Brain pericyte (primary cell): ENCODE data around the gene MFAP2.
A peak's percentile ranks its signal among the peaks of the same experiment; 100 is the strongest.

Experiments used
- DNase-seq: peaks from one replicate; pipeline ENCODE4 v3.0.0-alpha.2; 2012; ENCODE audit warnings: low read depth, low spot score

The MFAP2 gene

DNA sequence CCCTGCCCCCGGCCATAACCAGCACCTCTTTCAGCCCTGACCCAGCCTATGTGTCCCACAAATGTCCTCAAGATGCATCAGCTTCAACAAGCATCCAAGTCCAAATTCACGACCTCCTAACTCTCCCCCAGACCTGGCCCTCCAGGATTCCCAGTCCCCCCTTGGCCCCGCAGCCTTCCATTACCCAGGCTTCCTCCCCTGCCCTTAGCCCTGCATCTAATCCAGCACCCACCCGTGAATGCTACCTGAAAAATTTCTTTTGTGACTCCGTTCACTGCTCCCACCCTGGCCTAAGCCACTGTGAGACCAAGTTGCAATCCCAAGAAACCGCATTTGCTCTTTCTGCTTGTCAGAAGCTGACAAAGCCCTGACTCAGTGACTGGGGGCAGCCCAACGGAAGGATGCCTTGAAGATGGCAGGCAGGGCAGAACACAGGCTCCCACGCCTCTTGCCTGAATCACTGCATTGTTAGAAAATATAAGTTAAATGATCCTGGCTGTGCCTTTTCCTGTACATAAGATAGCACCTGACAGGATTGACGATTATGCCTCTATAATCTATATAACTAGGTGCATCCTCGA is 939 bp upstream of the MFAP2 start:
- DNase-seq = no peak

DNA sequence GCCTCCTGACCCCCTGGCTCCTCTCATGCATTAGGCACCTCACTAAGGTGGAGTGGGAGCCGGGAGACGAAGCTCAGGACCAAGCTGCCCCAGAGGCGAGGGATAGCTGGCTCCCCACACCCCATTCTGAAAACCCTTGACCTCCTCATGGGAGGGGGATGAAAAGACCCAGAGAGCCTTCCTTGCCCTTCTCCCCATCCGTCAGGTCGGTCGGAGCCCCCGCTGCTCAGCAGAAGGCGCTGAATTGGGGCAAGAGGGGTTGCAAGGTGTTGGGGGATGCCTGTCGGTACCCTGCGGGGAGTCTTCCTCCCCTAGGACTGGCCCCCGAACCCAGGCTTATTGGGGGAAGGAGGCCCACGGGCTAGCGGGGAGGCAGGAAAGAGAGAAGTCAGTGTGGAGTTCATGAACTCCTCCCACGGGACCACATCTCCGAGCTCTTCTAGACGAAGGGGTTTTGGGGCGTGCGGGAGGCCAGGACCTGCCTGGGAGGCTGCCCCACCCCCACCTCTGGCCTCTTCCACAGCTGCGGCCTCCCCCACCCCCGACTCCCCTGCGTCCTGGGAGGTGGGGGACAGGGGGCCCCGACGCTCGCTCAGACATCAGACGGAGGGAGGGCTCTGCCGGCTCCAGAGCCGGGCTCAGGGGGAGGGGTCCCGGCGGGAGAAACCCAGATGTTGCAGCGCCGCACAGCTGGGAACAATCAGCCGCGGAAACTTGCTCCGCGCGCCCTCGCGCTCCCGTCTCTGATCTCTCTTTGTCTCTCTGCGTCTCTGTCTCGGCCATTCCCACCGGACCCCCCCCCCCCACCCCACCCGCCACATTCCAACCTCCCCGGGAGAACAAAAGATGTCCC is 719 bp downstream of the MFAP2 start:
- DNase-seq = no peak

GRCh38 chr1:16978567-16979474 is 1.6 kb downstream of the MFAP2 start:
- peak; percentile 64 for DNase-seq

- no peak for DNase-seq
These were observed 2.3 kb downstream of the MFAP2 start for GRCh38 chr1:16978139-16978538.

DNA sequence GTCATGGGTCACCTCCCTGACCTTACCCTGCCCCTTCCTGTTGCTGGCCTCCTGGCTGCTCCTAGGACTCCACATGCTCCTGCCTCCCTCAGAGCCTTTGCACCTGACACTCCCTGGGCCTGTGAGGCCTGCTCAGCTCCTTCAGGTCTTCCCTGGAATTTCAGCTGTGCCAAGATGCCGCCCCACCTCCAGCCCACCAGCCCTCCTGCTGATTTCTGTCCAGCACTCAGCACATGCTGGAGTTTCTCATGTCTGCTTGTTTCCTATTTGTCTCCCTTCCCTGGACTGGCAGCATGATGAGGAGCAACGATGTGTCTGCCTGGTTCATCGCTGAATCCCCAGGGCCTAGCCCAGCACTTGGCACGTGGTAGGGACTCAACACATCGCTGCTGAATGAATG is 3.0 kb downstream of the MFAP2 start:
- no peak for DNase-seq

GRCh38 chr1:16976966-16977365 is 3.5 kb downstream of the MFAP2 start:
- DNase-seq = no peak

GRCh38 chr1:16975838-16976237 is 4.6 kb downstream of the MFAP2 start:
- DNase-seq = no peak

DNA sequence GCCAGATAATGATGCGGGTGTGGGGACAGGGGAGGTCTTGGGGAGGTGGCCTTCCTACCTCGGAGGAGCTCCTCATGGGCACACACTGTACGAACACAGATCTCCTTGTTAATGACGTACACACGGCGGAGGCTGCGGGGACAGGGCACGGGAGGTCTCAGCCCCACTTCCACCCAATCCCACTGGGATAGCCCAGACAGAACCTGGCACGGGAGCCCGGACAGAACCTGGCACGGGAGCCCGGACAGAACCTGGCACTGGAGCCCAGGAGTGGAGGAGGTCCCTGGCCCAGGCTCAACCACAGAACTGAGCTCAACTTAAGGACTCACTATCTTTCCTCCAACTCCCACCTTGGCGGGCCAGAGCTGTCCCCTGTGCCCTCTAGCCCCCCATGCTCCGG is 5.2 kb downstream of the MFAP2 start:
- no peak for DNase-seq

- DNase-seq = no peak
These were observed 7.2 kb downstream of the MFAP2 start for GRCh38 chr1:16973215-16973614.

DNA sequence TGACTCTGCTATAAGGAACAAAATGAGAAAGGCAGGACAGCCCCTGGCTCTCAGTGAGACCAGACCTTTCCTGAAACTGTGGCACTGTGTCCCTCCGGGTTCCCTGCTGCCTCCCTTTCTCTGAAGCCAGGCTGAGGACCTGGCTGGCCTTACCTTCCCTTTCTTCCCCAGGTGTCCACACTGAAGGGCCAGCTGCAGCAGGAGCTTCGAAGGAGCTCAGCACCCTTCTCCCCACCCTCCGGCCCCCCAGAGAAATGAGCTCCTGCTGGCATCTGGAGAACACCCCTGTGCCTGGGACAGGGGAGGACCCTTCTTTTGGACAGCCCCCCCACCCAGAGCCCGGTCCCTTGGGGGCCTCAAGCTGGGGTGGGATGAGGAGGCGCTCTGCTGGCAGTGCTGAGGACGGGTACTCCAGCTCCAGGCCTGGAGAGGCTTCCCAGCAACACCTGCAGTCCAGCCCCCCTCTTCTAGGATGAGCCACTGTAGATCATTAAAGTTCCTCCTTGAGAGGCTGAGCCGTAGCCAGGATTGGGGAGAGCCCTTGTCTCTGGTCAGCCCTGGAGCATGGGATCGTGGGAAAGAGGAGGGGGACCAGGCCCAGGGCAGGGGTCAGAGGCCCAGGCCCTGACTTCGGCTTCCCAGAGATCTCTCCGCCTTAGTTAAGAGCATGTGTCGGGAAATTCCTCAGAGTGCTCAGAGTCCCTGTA is 8.1 kb downstream of the MFAP2 start:
- DNase-seq = no peak

GRCh38 chr1:16971341-16972188 is 8.9 kb downstream of the MFAP2 start:
- no peak for DNase-seq

DNA sequence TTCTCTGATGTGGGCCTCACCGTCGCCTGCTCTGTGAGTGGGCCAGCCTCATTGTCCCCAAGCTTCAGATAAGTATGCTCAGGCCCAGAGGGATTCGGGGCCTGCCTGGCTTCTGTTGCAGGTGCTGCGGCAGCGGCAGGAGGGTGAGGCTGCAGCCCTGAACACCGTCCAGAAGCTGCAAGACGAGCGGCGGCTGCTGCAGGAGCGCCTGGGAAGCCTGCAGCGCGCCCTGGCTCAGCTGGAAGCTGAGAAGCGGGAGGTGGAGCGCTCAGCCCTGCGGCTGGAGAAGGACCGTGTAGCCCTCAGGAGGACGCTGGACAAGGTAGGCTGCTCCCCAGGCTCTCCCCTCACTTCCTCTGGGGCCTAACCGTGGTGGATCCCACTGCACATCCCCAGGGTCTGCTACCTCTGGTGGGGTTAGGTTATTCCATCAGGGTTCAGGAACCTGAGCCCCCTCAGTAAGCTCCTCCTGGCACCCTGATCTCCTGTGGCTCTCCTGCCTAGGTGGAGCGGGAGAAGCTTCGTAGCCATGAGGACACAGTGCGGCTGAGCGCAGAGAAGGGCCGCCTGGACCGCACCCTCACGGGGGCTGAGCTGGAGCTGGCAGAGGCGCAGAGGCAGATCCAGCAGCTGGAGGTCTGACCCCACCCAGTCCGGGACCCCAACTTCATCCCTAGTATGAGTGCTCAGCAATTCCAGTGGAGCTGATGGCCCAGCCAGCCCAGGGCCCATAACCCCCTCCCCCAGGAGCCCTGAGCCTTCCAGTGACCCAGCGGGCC is 10.1 kb downstream of the MFAP2 start:
- no peak for DNase-seq

DNA sequence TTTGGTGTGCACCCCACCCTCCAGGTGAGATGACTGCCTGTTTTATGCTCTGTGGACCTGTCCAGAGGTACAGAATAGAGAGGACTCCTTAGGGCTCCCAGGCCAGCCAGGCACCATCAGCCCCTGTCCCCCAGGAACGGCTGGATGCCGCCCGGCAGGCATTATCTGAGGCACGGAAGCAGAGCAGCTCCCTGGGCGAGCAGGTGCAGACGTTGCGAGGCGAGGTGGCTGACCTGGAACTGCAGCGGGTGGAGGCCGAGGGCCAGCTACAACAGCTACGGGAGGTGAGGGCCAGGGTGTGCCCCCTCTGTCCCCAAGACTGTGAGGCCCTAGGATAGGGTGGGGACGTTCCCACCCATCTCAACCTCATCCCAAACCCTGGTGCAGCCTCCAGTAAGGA is 10.8 kb downstream of the MFAP2 start:
- no peak for DNase-seq

- no peak for DNase-seq
These were observed 11.3 kb downstream of the MFAP2 start for GRCh38 chr1:16969057-16969611.

DNA sequence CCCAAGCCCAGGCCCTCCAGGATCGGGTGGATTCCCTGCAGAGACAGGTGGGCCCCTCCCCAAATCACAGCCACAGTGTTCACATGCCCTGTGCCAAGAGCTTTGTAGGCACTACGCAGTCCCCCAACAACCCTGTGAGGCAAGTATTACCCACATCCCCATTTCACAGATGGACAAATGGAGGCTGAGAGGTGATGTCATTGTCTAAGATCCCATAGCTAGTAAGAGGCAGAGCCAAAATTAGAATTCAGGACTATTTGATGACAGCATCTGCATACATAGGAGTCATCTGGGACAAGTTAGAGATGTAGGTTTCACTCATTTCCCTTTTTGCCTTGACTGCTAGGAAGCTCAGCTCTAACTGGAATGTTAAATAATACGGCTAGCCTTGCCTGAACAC is 12.0 kb downstream of the MFAP2 start:
- no peak for DNase-seq

- DNase-seq = no peak
These were observed 12.5 kb downstream of the MFAP2 start for GRCh38 chr1:16967962-16968361.

- DNase-seq = no peak
These were observed 13.3 kb downstream of the MFAP2 start for GRCh38 chr1:16967095-16967575.

DNA sequence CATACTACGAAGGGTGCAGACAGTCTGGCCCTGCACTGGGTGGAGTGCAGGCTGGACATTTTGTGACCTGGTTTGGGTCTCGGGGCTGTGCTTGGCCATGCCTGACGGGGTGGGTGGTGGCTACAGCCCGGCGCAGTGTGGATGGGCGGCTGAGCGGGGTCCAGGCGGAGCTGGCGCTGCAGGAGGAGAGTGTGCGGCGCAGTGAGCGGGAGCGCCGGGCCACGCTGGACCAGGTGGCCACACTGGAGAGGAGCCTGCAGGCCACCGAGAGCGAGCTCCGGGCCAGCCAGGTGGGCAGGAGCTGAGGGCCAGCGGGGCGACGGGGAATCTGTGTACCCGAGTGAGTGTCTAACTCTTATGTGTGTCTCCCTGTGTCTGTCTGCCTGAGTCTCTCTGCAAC is 14.1 kb downstream of the MFAP2 start:
- no peak for DNase-seq

GRCh38 chr1:16965486-16966067 is 14.8 kb downstream of the MFAP2 start:
- no peak for DNase-seq
